ENCODE data around the gene IMP4. TPM values are rescaled to one million over a fixed set of nuclear protein-coding genes. Genes with fewer than 3 reads are reported as not detected.
A peak's percentile ranks its signal among the peaks of the same experiment; 100 is the strongest.

IMP4 gene
- total and polyA plus RNA-seq, 2 of the 13 experiments (the other 11 are each of a cell fraction or from before 2014, with no cell fraction given), result 142 to 158 TPM

DNA sequence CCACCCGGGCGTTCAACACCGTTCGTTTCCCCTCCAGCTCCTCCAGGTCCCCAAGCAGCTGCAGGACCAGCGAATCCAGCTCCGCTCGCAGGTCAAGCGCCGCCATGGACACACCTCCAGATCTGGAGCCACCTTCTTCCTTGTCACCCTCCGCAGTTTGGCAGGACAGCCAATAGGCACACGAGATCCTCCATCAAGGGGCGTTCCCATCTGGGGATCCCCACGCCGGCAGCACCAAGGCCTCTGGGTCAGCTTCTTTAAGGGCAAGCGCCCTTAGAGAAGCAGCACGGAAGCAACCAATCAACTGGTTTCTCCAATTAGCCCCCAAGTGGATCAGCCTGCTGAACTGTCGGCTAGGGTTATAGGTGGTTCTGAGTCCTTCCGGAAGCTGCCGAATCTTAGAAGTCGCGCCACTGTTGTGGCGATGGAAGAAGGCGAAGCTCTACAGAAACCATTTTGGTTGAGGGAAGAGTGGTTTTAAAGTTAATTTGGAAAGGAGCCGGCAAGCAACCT is 621 bp upstream of the IMP4 start (continued):
- TF ChIP-seq, protein P1, sequence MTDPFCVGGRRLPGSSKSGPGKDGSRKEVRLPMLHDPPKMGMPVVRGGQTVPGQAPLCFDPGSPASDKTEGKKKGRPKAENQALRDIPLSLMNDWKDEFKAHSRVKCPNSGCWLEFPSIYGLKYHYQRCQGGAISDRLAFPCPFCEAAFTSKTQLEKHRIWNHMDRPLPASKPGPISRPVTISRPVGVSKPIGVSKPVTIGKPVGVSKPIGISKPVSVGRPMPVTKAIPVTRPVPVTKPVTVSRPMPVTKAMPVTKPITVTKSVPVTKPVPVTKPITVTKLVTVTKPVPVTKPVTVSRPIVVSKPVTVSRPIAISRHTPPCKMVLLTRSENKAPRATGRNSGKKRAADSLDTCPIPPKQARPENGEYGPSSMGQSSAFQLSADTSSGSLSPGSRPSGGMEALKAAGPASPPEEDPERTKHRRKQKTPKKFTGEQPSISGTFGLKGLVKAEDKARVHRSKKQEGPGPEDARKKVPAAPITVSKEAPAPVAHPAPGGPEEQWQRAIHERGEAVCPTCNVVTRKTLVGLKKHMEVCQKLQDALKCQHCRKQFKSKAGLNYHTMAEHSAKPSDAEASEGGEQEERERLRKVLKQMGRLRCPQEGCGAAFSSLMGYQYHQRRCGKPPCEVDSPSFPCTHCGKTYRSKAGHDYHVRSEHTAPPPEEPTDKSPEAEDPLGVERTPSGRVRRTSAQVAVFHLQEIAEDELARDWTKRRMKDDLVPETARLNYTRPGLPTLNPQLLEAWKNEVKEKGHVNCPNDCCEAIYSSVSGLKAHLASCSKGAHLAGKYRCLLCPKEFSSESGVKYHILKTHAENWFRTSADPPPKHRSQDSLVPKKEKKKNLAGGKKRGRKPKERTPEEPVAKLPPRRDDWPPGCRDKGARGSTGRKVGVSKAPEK (CRISPR knock-in tag; IDR thresholded peaks at IDR 0.05; ENCODE audit: borderline replicate concordance), result 0 out of 2 replicates have a peak, but pooled peaks have one; percentile 15
- TF ChIP-seq SMAD9 (CRISPR knock-in tag; IDR thresholded peaks at IDR 0.05) (no peak), ZNF614 (CRISPR knock-in tag; IDR thresholded peaks at IDR 0.05; ENCODE audit: borderline replicate concordance) (0 out of 2 replicates have a peak, but pooled peaks have one; percentile 3), SRSF1 (optimal IDR thresholded peaks at IDR 0.05; ENCODE audit: low read depth, low read length) (peak; percentile 70), ZNF883 (CRISPR knock-in tag; IDR thresholded peaks at IDR 0.05; ENCODE audit: not compliant biosample characterization) (peak; percentile 9), TP53 (CRISPR knock-in tag; conservative IDR thresholded peaks at IDR 0.05) (no peak), DNMT3B (CRISPR knock-in tag; conservative IDR thresholded peaks at IDR 0.05) (0 out of 2 replicates have a peak, but pooled peaks have one; percentile 5), NFRKB (IDR thresholded peaks at IDR 0.05) (peak; percentile 62; the same call in 1 of the 2 replicates), ISX (CRISPR knock-in tag; conservative IDR thresholded peaks at IDR 0.05) (0 out of 2 replicates have a peak, but pooled peaks have one; percentile 54), HDAC1 (CRISPR knock-in tag; IDR thresholded peaks at IDR 0.05) (peak; percentile 55), HNRNPH1 (optimal IDR thresholded peaks at IDR 0.05; ENCODE audit: low read depth, low read length) (no peak), ZNF615 (CRISPR knock-in tag; IDR thresholded peaks at IDR 0.05; ENCODE audit: borderline replicate concordance) (0 out of 2 replicates have a peak, but pooled peaks have one; percentile 14), ZFY (CRISPR knock-in tag; IDR thresholded peaks at IDR 0.05) (peak; percentile 66), ZNF329 (CRISPR knock-in tag; IDR thresholded peaks at IDR 0.05; ENCODE audit: low read depth) (peak; percentile 48; the same call in 1 of the 2 replicates), ARNTL (CRISPR knock-in tag; IDR thresholded peaks at IDR 0.05) (no peak; the same call in 1 of the 2 replicates), POLR2G (IDR thresholded peaks at IDR 0.05; ENCODE audit: low read depth, low read length) (peak; percentile 73; the same call in 1 of the 2 replicates), JUN (CRISPR knock-in tag; IDR thresholded peaks at IDR 0.05) (peak; percentile 29), TBL1XR1 (IDR thresholded peaks at IDR 0.05; ENCODE audit: borderline replicate concordance, low read length, partially characterized antibody) (no peak)
- TF ChIP-seq, protein P2, sequence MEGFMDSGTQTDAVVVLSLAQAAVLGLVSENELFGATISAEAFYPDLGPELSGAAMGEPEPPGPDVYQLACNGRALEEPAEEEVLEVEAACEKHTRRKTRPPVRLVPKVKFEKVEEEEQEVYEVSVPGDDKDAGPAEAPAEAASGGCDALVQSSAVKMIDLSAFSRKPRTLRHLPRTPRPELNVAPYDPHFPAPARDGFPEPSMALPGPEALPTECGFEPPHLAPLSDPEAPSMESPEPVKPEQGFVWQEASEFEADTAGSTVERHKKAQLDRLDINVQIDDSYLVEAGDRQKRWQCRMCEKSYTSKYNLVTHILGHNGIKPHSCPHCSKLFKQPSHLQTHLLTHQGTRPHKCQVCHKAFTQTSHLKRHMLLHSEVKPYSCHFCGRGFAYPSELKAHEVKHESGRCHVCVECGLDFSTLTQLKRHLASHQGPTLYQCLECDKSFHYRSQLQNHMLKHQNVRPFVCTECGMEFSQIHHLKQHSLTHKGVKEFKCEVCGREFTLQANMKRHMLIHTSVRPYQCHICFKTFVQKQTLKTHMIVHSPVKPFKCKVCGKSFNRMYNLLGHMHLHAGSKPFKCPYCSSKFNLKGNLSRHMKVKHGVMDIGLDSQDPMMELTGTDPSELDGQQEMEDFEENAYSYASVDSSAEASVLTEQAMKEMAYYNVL (CRISPR knock-in tag; IDR thresholded peaks at IDR 0.05; ENCODE audit: borderline replicate concordance), result 0 out of 2 replicates have a peak, but pooled peaks have one; percentile 15
- TF ChIP-seq, protein P3, sequence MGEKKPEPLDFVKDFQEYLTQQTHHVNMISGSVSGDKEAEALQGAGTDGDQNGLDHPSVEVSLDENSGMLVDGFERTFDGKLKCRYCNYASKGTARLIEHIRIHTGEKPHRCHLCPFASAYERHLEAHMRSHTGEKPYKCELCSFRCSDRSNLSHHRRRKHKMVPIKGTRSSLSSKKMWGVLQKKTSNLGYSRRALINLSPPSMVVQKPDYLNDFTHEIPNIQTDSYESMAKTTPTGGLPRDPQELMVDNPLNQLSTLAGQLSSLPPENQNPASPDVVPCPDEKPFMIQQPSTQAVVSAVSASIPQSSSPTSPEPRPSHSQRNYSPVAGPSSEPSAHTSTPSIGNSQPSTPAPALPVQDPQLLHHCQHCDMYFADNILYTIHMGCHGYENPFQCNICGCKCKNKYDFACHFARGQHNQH (CRISPR knock-in tag; IDR thresholded peaks at IDR 0.05), result 0 out of 2 replicates have a peak, but pooled peaks have one; percentile 8
- TF ChIP-seq, protein P4, sequence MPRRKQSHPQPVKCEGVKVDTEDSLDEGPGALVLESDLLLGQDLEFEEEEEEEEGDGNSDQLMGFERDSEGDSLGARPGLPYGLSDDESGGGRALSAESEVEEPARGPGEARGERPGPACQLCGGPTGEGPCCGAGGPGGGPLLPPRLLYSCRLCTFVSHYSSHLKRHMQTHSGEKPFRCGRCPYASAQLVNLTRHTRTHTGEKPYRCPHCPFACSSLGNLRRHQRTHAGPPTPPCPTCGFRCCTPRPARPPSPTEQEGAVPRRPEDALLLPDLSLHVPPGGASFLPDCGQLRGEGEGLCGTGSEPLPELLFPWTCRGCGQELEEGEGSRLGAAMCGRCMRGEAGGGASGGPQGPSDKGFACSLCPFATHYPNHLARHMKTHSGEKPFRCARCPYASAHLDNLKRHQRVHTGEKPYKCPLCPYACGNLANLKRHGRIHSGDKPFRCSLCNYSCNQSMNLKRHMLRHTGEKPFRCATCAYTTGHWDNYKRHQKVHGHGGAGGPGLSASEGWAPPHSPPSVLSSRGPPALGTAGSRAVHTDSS (CRISPR knock-in tag; conservative IDR thresholded peaks at IDR 0.05), result no peak
